A549 (cell line): Measurements from ENCODE around the gene COA8. TPM values are rescaled to one million over a fixed set of nuclear protein-coding genes. Genes with fewer than 3 reads are reported as not detected.

ENCODE experiments used
- ATAC-seq, 2 experiments: fragments of 200-7000 bp in 1 of 2; fragments of >200 bp in 1 of 2; cut with Nextera tagmentation in 1 of 2; cut with Tn5 transposase in 1 of 2; 3 replicates each; pipeline versions ENCODE4 v1.8.0 to v1.9.1; 2018 to 2020; ENCODE audit warnings: mild to moderate bottlenecking in 1 of 2, moderate library complexity in 1 of 2
- CTCF ChIA-PET: fragments of 300-600 bp; sonication (Branson Sonifier 250); formaldehyde crosslinking; extraction: SDS; loops from one replicate; lab custom pipeline; 2021; ENCODE audit warnings: antibody characterized with exemption, inconsistent platforms; lab: Yijun Ruan, JAX
- POLR2A ChIA-PET: fragments of 350-600 bp; formaldehyde crosslinking; extraction: SDS; loops from one replicate; lab custom pipeline; 2021; ENCODE audit warnings: antibody characterized with exemption, inconsistent platforms; lab: Yijun Ruan, JAX
- DNase-seq, 2 experiments: peaks; one replicate each; pipeline versions ENCODE4 v3.0.0 to v3.0.0-alpha.2; 2011 to 2016; ENCODE audit warnings: low read depth in 1 of 2, low spot score in 1 of 2
- FAIRE-seq: peaks from 2 replicates; lab custom pipeline; 2011; peaks lifted over from hg19 to GRCh38; lab: Jason Lieb, UNC
- H3K27ac ChIP-seq, 2 experiments: fragments of >200 bp; sonication (Bioruptor Twin); formaldehyde crosslinking; 3 replicates each; pipeline ENCODE4 v1.5.1; 2016 to 2017
- H3K4me1 ChIP-seq: fragments of >200 bp; sonication (Bioruptor Twin); formaldehyde crosslinking; 3 replicates; pipeline ENCODE4 v1.6.1; 2016
- H3K4me2 ChIP-seq: fragments of >200 bp; sonication (Bioruptor Twin); formaldehyde crosslinking; 3 replicates; pipeline ENCODE4 v1.6.1; 2016
- H3K4me3 ChIP-seq: fragments of >200 bp; sonication (Bioruptor Twin); formaldehyde crosslinking; 3 replicates; pipeline ENCODE4 v1.5.1; 2016
- H3K9me3 ChIP-seq: fragments of >200 bp; sonication (Bioruptor Twin); formaldehyde crosslinking; 3 replicates; pipeline ENCODE4 v1.6.1; 2016
- CBX8 ChIP-seq: fragments of 200-600 bp; sonication (generic); IDR thresholded peaks from 2 replicates; pipeline ENCODE4 v1.6.1; 2016
- CHD2 ChIP-seq: fragments of 150-350 bp; IDR thresholded peaks from 2 replicates; pipeline ENCODE4 v1.6.1; 2014; ENCODE audit warnings: low read length; ENCODE audit not compliant: partially characterized antibody
- CTCF ChIP-seq: fragments of >200 bp; sonication (Bioruptor Twin); formaldehyde crosslinking; IDR thresholded peaks from 3 replicates; pipeline ENCODE4 v1.5.1; 2016
- ELK1 ChIP-seq: fragments of 150-350 bp; IDR thresholded peaks from 2 replicates; pipeline ENCODE4 v1.6.1; 2014; ENCODE audit warnings: low read depth, mild to moderate bottlenecking, low read length
- ESRRA ChIP-seq: fragments of 150-350 bp; IDR thresholded peaks from 2 replicates; pipeline ENCODE4 v1.6.1; 2014; ENCODE audit warnings: mild to moderate bottlenecking, low read length, borderline replicate concordance
- HEYL ChIP-seq: fragments of 250-450 bp; sonication (Bioruptor Pico); IDR thresholded peaks from 2 replicates; pipeline ENCODE4 v1.8.0; 2021; ENCODE audit warnings: mild to moderate bottlenecking, moderate library complexity
- HOXA7 ChIP-seq: fragments of 250-450 bp; sonication (Bioruptor Pico); IDR thresholded peaks from 2 replicates; pipeline ENCODE4 v1.5.0; 2020; ENCODE audit warnings: mild to moderate bottlenecking, moderate library complexity
- MAX ChIP-seq: IDR thresholded peaks from 2 replicates; pipeline ENCODE4 v1.6.1; 2012
- NFE2L2 ChIP-seq: fragments of 150-350 bp; conservative IDR thresholded peaks from 2 replicates; pipeline ENCODE4 v1.6.1; 2014; ENCODE audit warnings: low read length
- POLR2AphosphoS2 ChIP-seq: conservative IDR thresholded peaks from 2 replicates; pipeline ENCODE4 v1.6.1; 2012; ENCODE audit warnings: low read length, improper control_type of control experiment, inconsistent platforms
- RAD21 ChIP-seq, 2 experiments: fragments of >200 bp in 1 of 2; sonication (Bioruptor Twin) in 1 of 2; formaldehyde crosslinking in 1 of 2; IDR thresholded peaks in 1 of 2; conservative IDR thresholded peaks in 1 of 2; 2 replicates in 1 of 2; 3 replicates in 1 of 2; pipeline ENCODE4 v1.6.1; 2012 to 2018; ENCODE audit warnings: inconsistent platforms in 1 of 2
- TFCP2L1 ChIP-seq: fragments of 250-450 bp; sonication (Bioruptor Pico); IDR thresholded peaks from 2 replicates; pipeline ENCODE4 v1.5.0; 2021; ENCODE audit warnings: mild to moderate bottlenecking
- TP53 ChIP-seq: fragments of 250-450 bp; sonication (Bioruptor Pico); IDR thresholded peaks from 2 replicates; pipeline ENCODE4 v1.5.0; 2021; ENCODE audit warnings: mild to moderate bottlenecking, moderate library complexity
- USF2 ChIP-seq: fragments of 450-650 bp; IDR thresholded peaks from 2 replicates; pipeline ENCODE4 v1.6.1; 2014; ENCODE audit warnings: antibody characterized with exemption
- ZNF302 ChIP-seq: fragments of 250-450 bp; sonication (Bioruptor Pico); IDR thresholded peaks from 2 replicates; pipeline ENCODE4 v1.9.0; 2021; ENCODE audit warnings: inconsistent platforms, mild to moderate bottlenecking, moderate library complexity
- WGBS: methylation state at CpG from one replicate; pipeline ENCODE4 v1.1.6; 2017; ENCODE audit errors: missing lambda C conversion rate; 5-methylcytosine and 5-hydroxymethylcytosine counted together
- polyA plus RNA-seq, 4 experiments: library from polyadenylated mRNA; depleted of rRNA in 3 of 4; stranded (reverse); fragments of >200 nt; fragmentation: RNase III in 1 of 4; extraction: RNeasy Plus Mini Kit Qiagen cat#74134 plus additional on column Dnase treatment in 1 of 4; gene quantifications; 2 replicates in 3 of 4; 3 replicates in 1 of 4; pipeline ENCODE4 v1.2.3, GENCODE V29; 2011 to 2017

The COA8 gene
- polyA plus RNA-seq, 2 of the 4 experiments (the other 2 are of a cell fraction), result 29.8 to 34.9 TPM

- ATAC-seq, result no peak
- Histone ChIP-seq H3K27ac (no peak overlapping the region), H3K4me2 (no peak overlapping the region), H3K4me3 (no peak overlapping the region), H3K9me3 (no peaks in the 10 kb centered on the region), H3K4me1 (peaks cover 14% of the 10 kb centered on the region; the same call in 2 of the 3 replicates)
- ChIA-PET CTCF (interaction anchor here (0.6 to 28.8 kb wide), 7 partner anchors 9 to 351 kb away, joined by 3 to 489 read pairs (median 4); partner anchors contain the start of genes BAG5, CKB, COA8 and TRMT61A), POLR2A (no interaction called here)
- FAIRE-seq, result no peak
- DNase-seq, result no peak
- no peak for TF ChIP-seq TFCP2L1 (CRISPR knock-in tag)
- 85% methylated on average over 27 of the region's 30 CpGs for WGBS
Measured at GRCh38 chr14:103549361-103550311, 13.1 kb upstream of the COA8 start.

GRCh38 chr14:103550451-103551337, 12.1 kb upstream of the COA8 start:
- FAIRE-seq, result no peak
- H3K4me1 ChIP-seq, result peaks cover 14% of the 10 kb centered on the region; the same call in 2 of the 3 replicates
- ChIA-PET CTCF (interaction anchor here (1.1 to 28.8 kb wide), 7 partner anchors 8 to 446 kb away, joined by 3 to 489 read pairs (median 4); partner anchors contain the start of genes BAG5, CKB, COA8 and TRMT61A), POLR2A (no interaction called here)
- H3K4me2 ChIP-seq, result no peak overlapping the region
- DNase-seq, result no peak
- no peak overlapping the region for H3K4me3 ChIP-seq
- H3K27ac ChIP-seq, result no peak overlapping the region
- ATAC-seq, result no peak
- TF ChIP-seq CTCF (no peak), RAD21 (conservative IDR thresholded peaks at IDR 0.05 in 1 of 2, IDR thresholded peaks at IDR 0.05 in 1 of 2) (no peak), CHD2 (no peak), ZNF302 (CRISPR knock-in tag) (no peak), MAX (no peak), HOXA7 (CRISPR knock-in tag) (no peak), TP53 (CRISPR knock-in tag) (no peak), USF2 (no peak), ELK1 (no peak), POLR2AphosphoS2 (no peak), NFE2L2 (no peak), ESRRA (no peak), CBX8 (no peak), HEYL (CRISPR knock-in tag) (no peak)
- 84% methylated on average over 10 of the region's 22 CpGs for WGBS
- H3K9me3 ChIP-seq, result no peaks in the 10 kb centered on the region
